Fibroblast of lung (primary cell): ENCODE data around the gene DRAXIN. TPM values are rescaled to one million over a fixed set of nuclear protein-coding genes. Genes with fewer than 3 reads are reported as not detected.

Experiments used
- DNase-seq, 2 donors: peaks; one replicate each; pipeline versions ENCODE4 v3.0.0 to v3.0.0-alpha.2; 2010; ENCODE audit warnings: low read depth in 2 of 2
- H2AFZ ChIP-seq: 2 replicates; pipeline ENCODE4 v1.5.1; 2012; ENCODE audit warnings: low read length, control low read depth, inconsistent platforms
- H3K27ac ChIP-seq: 2 replicates; pipeline ENCODE4 v1.5.1; 2011; ENCODE audit warnings: low read length, control low read depth; ENCODE audit not compliant: insufficient read depth
- H3K27me3 ChIP-seq: 2 replicates; pipeline ENCODE4 v1.5.1; 2011; ENCODE audit warnings: mild to moderate bottlenecking, low read length; ENCODE audit not compliant: control insufficient read depth, insufficient read depth
- H3K36me3 ChIP-seq: 2 replicates; pipeline ENCODE4 v1.5.1; 2011; ENCODE audit warnings: low read length; ENCODE audit not compliant: control insufficient read depth, insufficient read depth
- H3K4me1 ChIP-seq: 2 replicates; pipeline ENCODE4 v1.5.1; 2011; ENCODE audit warnings: low read length; ENCODE audit not compliant: control insufficient read depth, insufficient read depth; ENCODE audit errors: extremely low read depth
- H3K4me2 ChIP-seq: 2 replicates; pipeline ENCODE4 v1.5.1; 2011; ENCODE audit warnings: low read length, control low read depth; ENCODE audit not compliant: insufficient read depth; ENCODE audit errors: extremely low read depth
- H3K4me3 ChIP-seq, 4 experiments: fragments of 200-600 bp in 1 of 4; sonication (generic) in 1 of 4; replicated peaks in 1 of 4; 2 replicates each; pipeline ENCODE4 v1.5.1; 2011 to 2016; ENCODE audit warnings: low read length in 4 of 4, low read depth in 3 of 4, mild to moderate bottlenecking in 3 of 4, control low read depth in 2 of 4, inconsistent platforms in 1 of 4, mixed read lengths in 1 of 4; ENCODE audit not compliant: insufficient read depth in 1 of 4; ENCODE audit errors: control extremely low read depth in 1 of 4
- H3K79me2 ChIP-seq: 2 replicates; pipeline ENCODE4 v1.5.1; 2012; ENCODE audit warnings: mild to moderate bottlenecking, low read length, inconsistent platforms; ENCODE audit not compliant: control insufficient read depth, insufficient read depth
- H3K9ac ChIP-seq: 2 replicates; pipeline ENCODE4 v1.5.1; 2011; ENCODE audit warnings: mild to moderate bottlenecking, low read length, control low read depth; ENCODE audit not compliant: insufficient read depth
- H3K9me3 ChIP-seq: 2 replicates; pipeline ENCODE4 v1.5.1; 2012; ENCODE audit warnings: low read depth, low read length; ENCODE audit not compliant: control insufficient read depth, insufficient read depth
- H4K20me1 ChIP-seq: 2 replicates; pipeline ENCODE4 v1.5.1; 2011; ENCODE audit warnings: low read length; ENCODE audit not compliant: control insufficient read depth, insufficient read depth; ENCODE audit errors: extremely low read depth
- EZH2 ChIP-seq: IDR thresholded peaks from 2 replicates; pipeline ENCODE4 v1.5.1; 2012; ENCODE audit warnings: low read length, control low read depth, mild to moderate bottlenecking; ENCODE audit errors: missing control alignments
- polyA plus RNA-seq, 2 donors: library from polyadenylated mRNA; depleted of rRNA in 1 of 2; stranded (reverse) in 1 of 2; unstranded in 1 of 2; fragments of >200 nt; gene quantifications; 2 replicates each; pipeline ENCODE4 v1.2.1, GENCODE V29; 2011 to 2012; ENCODE audit warnings: missing spikeins in 1 of 2
- total RNA-seq: library from RNA; depleted of rRNA; stranded (reverse); fragments of >200 nt; gene quantifications from 2 replicates; pipeline ENCODE4 v1.2.1, GENCODE V29; 2014
- TF ChIP-seq, protein P1 (sequence below), 2 donors: IDR thresholded peaks in 1 of 2; conservative IDR thresholded peaks in 1 of 2; 1 replicate in 1 of 2; 2 replicates in 1 of 2; pipeline ENCODE4 v1.5.1; 2011 to 2012; ENCODE audit warnings: low read length in 2 of 2, control low read depth in 1 of 2, inconsistent platforms in 1 of 2, low read depth in 1 of 2, mild to moderate bottlenecking in 1 of 2

DRAXIN gene
- total and polyA plus RNA-seq, 2 donors (not counting 1 experiment from before 2014, with no cell fraction given): 0.03 to 0.50 TPM

DNA sequence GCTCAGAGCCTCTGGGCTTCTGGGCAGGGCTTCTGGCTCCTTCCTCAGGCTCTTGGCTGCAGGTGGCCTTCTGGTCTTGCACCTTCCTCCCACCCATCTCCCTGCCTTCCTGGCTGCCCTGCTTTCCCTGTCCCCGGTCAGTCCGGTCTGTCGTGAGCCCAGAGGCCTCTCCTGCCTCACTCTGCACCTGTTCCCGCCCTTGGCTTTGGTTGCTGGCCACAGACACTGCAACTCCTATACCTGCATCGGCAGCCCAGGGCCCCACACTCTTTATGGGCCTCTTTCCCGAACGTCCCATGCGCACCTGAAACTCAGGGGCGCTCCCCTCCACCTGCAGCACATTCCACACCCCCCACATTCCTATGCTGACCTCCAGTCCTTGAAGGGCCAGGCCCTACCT is 45.2 kb upstream of the DRAXIN start:
- Histone ChIP-seq H3K9me3 (no peaks in the 10 kb centered on the region), H3K4me3 (no peak overlapping the region), H3K4me2 (no peak overlapping the region), H3K27me3 (peaks cover 2% of the 10 kb centered on the region), H3K36me3 (no peaks in the 10 kb centered on the region), H3K4me1 (no peaks in the 10 kb centered on the region), H3K79me2 (no peaks in the 10 kb centered on the region), H4K20me1 (no peaks in the 10 kb centered on the region), H3K27ac (no peak overlapping the region), H3K9ac (no peak overlapping the region), H2AFZ (no peak overlapping the region)
- DNase-seq: no peak
- TF ChIP-seq EZH2: no peak
- TF ChIP-seq, protein P1, sequence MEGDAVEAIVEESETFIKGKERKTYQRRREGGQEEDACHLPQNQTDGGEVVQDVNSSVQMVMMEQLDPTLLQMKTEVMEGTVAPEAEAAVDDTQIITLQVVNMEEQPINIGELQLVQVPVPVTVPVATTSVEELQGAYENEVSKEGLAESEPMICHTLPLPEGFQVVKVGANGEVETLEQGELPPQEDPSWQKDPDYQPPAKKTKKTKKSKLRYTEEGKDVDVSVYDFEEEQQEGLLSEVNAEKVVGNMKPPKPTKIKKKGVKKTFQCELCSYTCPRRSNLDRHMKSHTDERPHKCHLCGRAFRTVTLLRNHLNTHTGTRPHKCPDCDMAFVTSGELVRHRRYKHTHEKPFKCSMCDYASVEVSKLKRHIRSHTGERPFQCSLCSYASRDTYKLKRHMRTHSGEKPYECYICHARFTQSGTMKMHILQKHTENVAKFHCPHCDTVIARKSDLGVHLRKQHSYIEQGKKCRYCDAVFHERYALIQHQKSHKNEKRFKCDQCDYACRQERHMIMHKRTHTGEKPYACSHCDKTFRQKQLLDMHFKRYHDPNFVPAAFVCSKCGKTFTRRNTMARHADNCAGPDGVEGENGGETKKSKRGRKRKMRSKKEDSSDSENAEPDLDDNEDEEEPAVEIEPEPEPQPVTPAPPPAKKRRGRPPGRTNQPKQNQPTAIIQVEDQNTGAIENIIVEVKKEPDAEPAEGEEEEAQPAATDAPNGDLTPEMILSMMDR (conservative IDR thresholded peaks at IDR 0.05 in 1 of 2, IDR thresholded peaks at IDR 0.05 in 1 of 2; ENCODE audit: low read depth in 1 of 2, low read length in 2 of 2): no peak

DNA sequence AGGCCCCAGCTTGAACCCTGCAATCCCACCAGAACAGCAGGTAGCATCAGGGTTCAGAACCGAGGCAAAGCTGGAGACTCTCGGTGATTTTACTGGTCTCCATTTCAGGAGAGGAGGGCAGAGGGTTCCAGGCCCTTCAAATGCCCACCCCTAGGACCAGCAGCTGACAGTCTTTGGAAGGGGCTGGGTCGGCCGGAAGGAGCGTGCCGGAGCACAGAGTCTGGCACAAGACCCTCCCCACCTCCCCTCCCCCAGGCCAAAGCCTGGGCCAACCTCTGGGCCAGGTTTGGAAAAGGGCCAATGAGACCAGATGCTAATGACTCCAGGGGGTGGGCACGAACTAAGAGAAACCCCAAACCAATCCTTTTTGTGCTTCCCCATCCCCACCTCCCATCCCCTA is 44.2 kb upstream of the DRAXIN start:
- no peak overlapping the region for H2AFZ ChIP-seq
- no peak overlapping the region for H3K4me3 ChIP-seq
- no peaks in the 10 kb centered on the region for H3K36me3 ChIP-seq
- H3K27me3 ChIP-seq: peaks cover 4% of the 10 kb centered on the region
- DNase-seq: no peak
- H3K4me2 ChIP-seq: no peak overlapping the region
- no peaks in the 10 kb centered on the region for H3K4me1 ChIP-seq
- TF ChIP-seq, protein P1 (conservative IDR thresholded peaks at IDR 0.05 in 1 of 2, IDR thresholded peaks at IDR 0.05 in 1 of 2; ENCODE audit: low read depth in 1 of 2, low read length in 2 of 2): no peak
- TF ChIP-seq EZH2: no peak
- H3K9ac ChIP-seq: no peak overlapping the region
- H3K9me3 ChIP-seq: no peaks in the 10 kb centered on the region
- no peaks in the 10 kb centered on the region for H3K79me2 ChIP-seq
- no peaks in the 10 kb centered on the region for H4K20me1 ChIP-seq
- no peak overlapping the region for H3K27ac ChIP-seq

DNA sequence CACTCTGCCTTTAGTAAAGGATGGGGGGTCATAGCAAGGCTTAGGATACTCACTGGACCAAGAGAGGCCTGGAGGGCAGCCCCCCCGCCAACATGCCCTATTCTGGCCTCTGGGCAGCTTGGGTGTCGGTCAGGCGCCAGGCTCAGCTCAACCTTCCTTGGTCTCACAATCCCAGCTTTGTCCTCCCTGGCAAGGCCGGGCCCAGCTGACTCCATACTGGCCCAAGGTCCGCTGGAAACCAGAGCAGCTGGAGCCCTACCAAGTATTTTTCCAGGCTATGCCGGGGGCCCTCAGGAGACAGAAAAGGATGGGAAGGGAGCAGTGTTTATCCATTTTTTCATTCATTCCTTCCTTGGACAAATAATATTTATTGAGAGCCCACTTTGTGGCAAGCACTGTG is 43.5 kb upstream of the DRAXIN start:
- H3K79me2 ChIP-seq: no peaks in the 10 kb centered on the region
- H3K27ac ChIP-seq: no peak overlapping the region
- no peak for DNase-seq
- no peak overlapping the region for H3K4me3 ChIP-seq
- no peak overlapping the region for H3K9ac ChIP-seq
- peaks cover 5% of the 10 kb centered on the region for H3K27me3 ChIP-seq
- H3K36me3 ChIP-seq: no peaks in the 10 kb centered on the region
- H3K9me3 ChIP-seq: no peaks in the 10 kb centered on the region
- no peak overlapping the region for H2AFZ ChIP-seq
- H4K20me1 ChIP-seq: no peaks in the 10 kb centered on the region
- no peak overlapping the region for H3K4me2 ChIP-seq
- TF ChIP-seq EZH2: no peak
- TF ChIP-seq, protein P1 (conservative IDR thresholded peaks at IDR 0.05 in 1 of 2, IDR thresholded peaks at IDR 0.05 in 1 of 2; ENCODE audit: low read depth in 1 of 2, low read length in 2 of 2): no peak
- no peaks in the 10 kb centered on the region for H3K4me1 ChIP-seq
